NCI-H524 (cell line): ENCODE data around the gene CYP19A1.

ENCODE experiments used
- DNase-seq, 2 experiments: peaks; one replicate each; lab custom pipeline; 2025; lab: John Stamatoyannopoulos, UW

The CYP19A1 gene

DNA sequence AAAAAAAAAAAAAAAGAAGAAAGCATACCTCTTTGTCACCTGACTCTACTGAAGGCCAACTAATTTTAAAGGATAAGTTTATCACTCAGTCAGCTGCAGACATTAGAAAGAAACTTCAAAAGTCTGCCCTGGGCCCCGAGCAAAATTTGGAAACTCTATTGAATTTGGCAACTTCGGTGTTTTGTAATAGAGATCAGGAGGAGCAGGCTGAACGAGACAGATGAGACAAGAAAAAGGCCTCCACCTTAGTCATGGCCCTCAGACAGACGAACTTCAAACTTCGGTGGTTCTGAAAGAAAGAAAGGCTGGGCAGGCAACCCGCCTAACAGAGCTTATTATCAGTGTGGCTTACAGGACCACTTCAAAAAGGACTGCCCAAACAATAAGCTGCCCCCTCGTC is 21.6 kb upstream of the CYP19A1 start:
- DNase-seq, result no peak

DNA sequence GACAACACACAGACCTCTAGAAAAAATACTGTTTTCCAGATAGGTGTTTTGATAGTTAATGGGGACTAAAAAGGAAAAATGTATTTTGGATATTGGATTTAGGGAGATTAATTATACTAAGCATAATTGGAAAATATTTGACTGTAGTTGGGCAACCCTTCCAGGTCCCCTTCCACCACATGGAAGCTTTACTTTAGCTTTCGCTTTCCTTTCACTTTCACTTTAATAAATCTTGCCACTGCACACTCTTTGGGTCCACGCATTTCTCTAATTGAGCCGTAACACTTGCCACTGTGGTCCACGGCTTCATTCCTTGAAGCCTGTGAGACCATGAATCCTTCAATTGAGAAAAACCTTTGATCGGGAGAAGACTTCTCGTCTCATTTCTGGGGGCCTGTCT is 18.6 kb upstream of the CYP19A1 start:
- no peak for DNase-seq

- DNase-seq, result no peak
Measured at GRCh38 chr15:51356147-51356546, 17.8 kb upstream of the CYP19A1 start.

DNA sequence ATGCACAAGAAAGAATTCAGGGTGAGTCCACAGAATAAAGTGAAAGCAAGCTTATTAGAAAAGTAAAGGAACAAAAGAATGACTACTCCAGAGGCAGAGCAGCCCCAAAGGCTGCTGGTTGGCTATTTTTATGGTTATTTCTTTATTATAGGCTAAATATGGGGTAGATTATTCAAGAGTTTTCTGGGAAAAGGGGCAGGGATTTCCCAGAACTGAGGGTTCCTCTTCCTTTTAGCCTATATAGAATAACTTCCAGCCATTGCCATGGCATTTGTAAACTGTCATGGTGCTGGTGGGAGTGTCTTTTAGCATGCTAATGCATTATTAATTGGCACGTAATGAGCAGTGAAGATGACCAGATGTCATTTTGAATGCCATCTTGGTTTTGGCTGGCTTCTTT is 16.7 kb upstream of the CYP19A1 start:
- DNase-seq, result no peak

- no peak for DNase-seq
Measured at GRCh38 chr15:51353976-51354375, 15.6 kb upstream of the CYP19A1 start.

DNA sequence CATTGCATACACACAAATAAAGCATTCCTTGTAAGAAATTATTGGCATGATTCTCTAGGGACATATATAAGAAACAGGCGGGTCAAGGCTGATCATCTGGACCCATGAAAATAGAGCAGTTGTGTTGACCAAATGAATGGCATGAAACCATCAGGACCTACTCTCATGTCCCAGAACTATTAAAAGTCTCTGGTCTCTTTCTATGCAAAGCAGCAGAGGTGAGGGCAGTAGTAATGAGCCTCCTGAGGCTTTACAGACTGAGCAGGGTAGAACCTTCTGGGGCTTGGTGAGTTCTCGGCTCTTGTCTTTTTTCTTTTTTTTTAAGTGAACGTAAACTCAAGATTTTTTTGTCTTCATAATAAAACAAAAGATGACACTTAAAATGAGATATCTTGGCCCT is 12.3 kb upstream of the CYP19A1 start:
- no peak for DNase-seq

DNA sequence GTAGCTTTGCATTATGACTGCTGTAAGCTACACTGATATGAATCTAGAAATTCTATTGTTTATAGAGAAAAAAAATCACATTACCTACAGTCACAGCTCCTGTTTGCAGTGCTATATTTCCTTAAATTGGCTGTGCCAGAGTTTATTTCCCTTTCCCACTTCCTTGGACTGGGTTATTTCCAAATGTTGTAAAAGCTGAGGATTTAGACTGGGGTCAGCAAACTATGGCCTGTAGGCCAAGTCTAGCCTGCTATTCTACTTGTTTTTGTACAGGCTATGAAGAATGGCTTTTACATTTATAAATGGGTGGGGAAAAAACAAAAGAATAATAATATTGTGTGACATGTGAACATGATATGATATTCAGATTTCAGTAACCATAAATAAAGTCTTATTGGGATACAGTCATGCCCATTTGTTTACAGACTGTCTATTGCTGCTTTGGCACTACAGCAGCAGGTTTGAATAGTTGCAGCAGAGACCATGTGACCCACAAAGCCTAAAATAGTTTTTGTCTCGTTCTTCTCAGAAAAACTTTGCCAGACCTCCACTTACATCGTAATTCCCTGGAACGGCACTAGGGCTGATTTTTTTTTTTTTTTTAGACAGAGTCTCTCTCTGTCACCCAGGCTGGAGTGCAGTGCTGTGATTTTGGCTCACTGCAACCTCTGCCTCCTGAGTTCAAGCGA is 10.9 kb upstream of the CYP19A1 start:
- no peak for DNase-seq

DNA sequence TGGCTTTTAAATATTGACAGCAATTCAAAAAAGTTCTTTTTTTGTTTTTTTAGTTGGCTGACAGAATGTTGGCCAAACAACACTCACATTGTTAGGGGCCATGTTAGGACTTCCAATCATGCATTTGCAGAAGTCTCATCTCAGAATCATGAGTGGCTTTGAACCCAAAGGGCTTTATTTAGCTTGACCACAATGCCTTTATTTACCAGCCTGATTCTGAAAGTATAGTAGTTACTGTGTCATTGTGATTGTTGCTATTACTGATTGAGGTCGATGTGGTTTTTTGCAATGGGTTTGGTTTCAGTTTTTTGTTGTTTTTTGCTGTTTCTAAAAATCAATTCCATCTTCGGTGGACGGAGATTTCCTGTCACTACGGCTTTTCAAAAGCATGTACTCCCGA is 10.3 kb upstream of the CYP19A1 start:
- no peak for DNase-seq

DNA sequence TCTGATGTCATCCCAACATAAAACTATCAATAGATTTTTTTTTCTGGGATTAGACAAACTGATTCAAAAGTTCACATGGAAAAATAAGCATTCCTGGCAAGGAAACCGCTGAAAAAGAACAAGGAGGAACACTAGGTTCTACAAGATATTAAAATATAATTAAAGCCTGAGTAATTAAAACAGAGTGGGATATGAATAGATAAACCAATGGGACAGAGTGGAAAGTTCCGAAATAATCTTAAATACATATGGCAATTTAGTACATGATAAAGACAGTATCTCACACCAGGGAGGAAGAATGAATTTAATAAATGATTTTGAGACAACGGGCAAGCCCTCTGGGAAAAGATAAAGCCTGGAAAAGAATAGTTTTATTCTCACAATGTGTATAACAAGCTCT is 7.7 kb upstream of the CYP19A1 start:
- DNase-seq, result no peak

- no peak for DNase-seq
Measured at GRCh38 chr15:51343466-51343865, 5.1 kb upstream of the CYP19A1 start.

- no peak for DNase-seq
Measured at GRCh38 chr15:51342227-51342999, 4.0 kb upstream of the CYP19A1 start.

GRCh38 chr15:51341366-51342226 is 3.2 kb upstream of the CYP19A1 start, which contains the start of gene GLDN:
Gene GLDN, plus strand, starts transcription at chr15:51341655. Its CDS starts 30 bp downstream, at chr15:51341685.
- peak; percentile 23 to 46 for DNase-seq

- DNase-seq, result no peak
Measured at GRCh38 chr15:51335538-51336410, 2.6 kb downstream of the CYP19A1 start.

DNA sequence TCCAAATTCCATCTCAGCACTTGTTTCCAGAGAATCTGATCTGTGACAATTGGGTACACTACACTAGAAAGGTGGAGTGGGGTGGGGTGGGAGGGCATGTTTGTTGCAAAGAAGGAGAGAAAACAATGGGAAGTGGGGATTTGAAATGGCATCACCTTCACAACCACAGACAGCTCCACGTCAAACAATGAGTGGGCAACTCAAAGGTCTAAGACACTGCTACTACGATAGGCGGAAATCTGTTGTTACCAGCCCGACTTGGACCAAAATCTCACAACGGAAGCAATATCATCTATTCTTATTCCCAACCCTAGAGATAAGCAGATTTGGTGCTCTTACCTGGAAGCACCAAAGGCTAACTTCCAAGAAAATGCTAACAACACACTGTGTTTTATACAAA is 3.3 kb downstream of the CYP19A1 start:
- no peak for DNase-seq

GRCh38 chr15:51334011-51334451 is 4.4 kb downstream of the CYP19A1 start:
- DNase-seq, result peak in 1 of 2 experiments; percentile 3

- DNase-seq, result no peak
Measured at GRCh38 chr15:51333571-51333970, 4.8 kb downstream of the CYP19A1 start.

DNA sequence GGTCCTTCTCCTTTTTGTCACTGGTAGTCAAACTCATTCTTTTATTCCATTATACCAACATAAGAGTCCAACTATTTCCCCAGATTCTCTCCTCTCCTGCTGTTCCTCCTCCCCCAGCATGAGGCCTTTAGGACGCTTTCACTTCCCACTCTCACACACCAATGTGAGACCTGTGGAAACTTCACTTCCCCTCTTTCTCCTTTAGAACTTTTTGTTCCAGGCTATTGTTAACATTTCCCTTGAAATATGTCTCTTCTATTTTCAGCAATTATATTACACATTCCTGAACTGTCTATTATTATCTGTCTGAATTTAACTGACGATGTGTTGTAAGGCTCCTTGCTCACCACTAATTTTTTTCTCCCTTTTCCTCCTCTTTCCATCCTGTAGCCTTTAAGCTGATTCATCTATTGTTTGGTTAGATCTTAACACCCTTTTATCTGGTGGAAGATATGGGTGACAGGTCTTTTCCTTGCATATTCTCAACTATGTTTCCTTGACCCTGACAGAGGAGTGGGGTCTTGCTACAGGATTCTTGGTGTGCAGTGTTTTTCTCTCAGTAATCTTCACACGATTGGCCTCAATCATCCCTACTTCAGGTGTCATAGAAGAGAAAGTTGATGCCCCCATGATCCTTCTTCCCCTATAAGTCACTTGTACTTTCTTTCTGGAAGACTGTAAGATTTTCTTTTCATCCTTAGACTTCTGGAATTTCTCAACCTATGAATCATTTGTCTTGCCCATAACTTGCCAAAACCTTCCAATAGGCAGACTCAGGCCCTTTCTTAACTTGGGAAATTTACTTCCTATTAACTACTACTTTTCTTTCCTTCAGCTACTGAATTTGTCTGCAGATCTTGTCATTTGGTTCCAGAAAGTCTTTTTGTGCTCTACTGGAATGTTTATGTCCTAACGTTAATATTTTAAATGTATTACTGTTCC is 5.9 kb downstream of the CYP19A1 start:
- DNase-seq, result no peak

GRCh38 chr15:51331141-51331540 is 7.3 kb downstream of the CYP19A1 start:
- no peak for DNase-seq

DNA sequence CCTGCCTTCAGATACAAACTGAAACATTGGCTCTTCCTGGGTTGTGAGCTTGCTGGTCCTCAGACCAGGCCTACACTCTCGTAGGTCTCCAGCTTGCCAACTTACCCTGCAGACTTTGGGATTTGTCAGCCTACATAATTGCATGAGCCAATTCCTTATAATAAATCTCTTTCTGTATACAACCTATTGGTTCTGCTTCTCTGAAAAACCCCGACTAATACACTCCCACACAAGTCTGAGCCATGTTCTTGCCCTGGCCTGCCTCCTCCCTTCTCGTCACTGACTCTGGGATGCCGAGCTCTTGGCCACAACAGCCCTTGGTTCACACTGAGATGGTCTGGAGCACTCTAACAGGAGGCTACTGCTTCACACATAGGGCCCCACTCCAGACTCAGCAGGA is 9.5 kb downstream of the CYP19A1 start:
- DNase-seq, result no peak

DNA sequence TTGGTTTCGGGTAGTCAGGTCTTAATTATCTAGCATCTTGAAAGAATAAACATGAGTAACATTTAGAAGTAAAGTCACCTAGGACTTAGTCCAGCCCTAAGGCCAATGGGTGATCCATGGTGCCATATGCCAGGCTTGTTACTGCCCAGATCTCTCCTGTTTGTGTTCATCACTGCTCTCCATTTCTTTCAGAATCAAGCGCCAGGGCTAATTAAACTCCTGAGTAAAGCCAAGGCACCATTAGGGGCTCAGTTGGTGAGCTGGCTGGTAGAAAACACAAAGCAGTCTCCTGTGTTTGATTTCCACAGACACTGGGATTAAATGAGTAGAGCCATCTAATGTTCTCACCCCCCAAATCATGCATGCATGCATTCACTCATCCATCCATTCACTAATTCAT is 11.3 kb downstream of the CYP19A1 start:
- no peak for DNase-seq
